HG02571 (cell line): ENCODE measurements around the gene LATS2.

ENCODE experiments used
- ATAC-seq: cut with Tn5 transposase; IDR thresholded peaks from one replicate; pipeline ENCODE4 v1.9.1; 2021; ENCODE audit warnings: mild to moderate bottlenecking, moderate library complexity; ENCODE audit not compliant: unreplicated experiment

Gene LATS2

GRCh38 chr13:21048901-21049698 is 12.3 kb downstream of the LATS2 start:
- no peak for ATAC-seq

- ATAC-seq = no peak
Measured at GRCh38 chr13:21047591-21048282, 13.6 kb downstream of the LATS2 start.

- ATAC-seq = no peak
Measured at GRCh38 chr13:21047087-21047486, 14.3 kb downstream of the LATS2 start.

- ATAC-seq = no peak
Measured at GRCh38 chr13:21046203-21046602, 15.2 kb downstream of the LATS2 start.

- no peak for ATAC-seq
Measured at GRCh38 chr13:21045100-21045499, 16.3 kb downstream of the LATS2 start.

GRCh38 chr13:21043898-21044297 is 17.5 kb downstream of the LATS2 start:
- no peak for ATAC-seq

GRCh38 chr13:21040120-21040826 is 21.1 kb downstream of the LATS2 start:
- ATAC-seq = no peak

GRCh38 chr13:21039097-21039800 is 22.1 kb downstream of the LATS2 start:
- no peak for ATAC-seq

GRCh38 chr13:21037656-21038055 is 23.7 kb downstream of the LATS2 start:
- ATAC-seq = no peak

GRCh38 chr13:21035498-21035897 is 25.9 kb downstream of the LATS2 start:
- ATAC-seq = no peak

GRCh38 chr13:21034603-21035191 is 26.7 kb downstream of the LATS2 start:
- ATAC-seq = no peak

- ATAC-seq = no peak
Measured at GRCh38 chr13:21033856-21034602, 27.4 kb downstream of the LATS2 start.

GRCh38 chr13:21033212-21033840 is 28.1 kb downstream of the LATS2 start:
- no peak for ATAC-seq

- no peak for ATAC-seq
Measured at GRCh38 chr13:21032656-21033055, 28.7 kb downstream of the LATS2 start.

GRCh38 chr13:21031594-21032275 is 29.7 kb downstream of the LATS2 start:
- ATAC-seq = no peak

GRCh38 chr13:21025539-21025938 is 35.8 kb downstream of the LATS2 start:
- no peak for ATAC-seq

GRCh38 chr13:21022056-21022979 is 39.1 kb downstream of the LATS2 start:
- no peak for ATAC-seq

GRCh38 chr13:21020581-21020980 is 40.8 kb downstream of the LATS2 start:
- ATAC-seq = no peak
